Measurements from ENCODE around the gene TRIM37.

Gene TRIM37

GRCh38 chr17:59106463-59107305 lies at the start of gene TRIM37:
TRIM37 (minus strand) TSS chr17:59106880; CDS start chr17:59106461, 419 bp downstream.
- DNase-seq (ENCODE audit: extremely low read depth, low read depth) = peak; percentile 97
- TF ChIP-seq CTCF (IDR thresholded peaks at IDR 0.05; ENCODE audit: low read depth, low read length) = no peak; the same call in 1 of the 2 replicates

DNA sequence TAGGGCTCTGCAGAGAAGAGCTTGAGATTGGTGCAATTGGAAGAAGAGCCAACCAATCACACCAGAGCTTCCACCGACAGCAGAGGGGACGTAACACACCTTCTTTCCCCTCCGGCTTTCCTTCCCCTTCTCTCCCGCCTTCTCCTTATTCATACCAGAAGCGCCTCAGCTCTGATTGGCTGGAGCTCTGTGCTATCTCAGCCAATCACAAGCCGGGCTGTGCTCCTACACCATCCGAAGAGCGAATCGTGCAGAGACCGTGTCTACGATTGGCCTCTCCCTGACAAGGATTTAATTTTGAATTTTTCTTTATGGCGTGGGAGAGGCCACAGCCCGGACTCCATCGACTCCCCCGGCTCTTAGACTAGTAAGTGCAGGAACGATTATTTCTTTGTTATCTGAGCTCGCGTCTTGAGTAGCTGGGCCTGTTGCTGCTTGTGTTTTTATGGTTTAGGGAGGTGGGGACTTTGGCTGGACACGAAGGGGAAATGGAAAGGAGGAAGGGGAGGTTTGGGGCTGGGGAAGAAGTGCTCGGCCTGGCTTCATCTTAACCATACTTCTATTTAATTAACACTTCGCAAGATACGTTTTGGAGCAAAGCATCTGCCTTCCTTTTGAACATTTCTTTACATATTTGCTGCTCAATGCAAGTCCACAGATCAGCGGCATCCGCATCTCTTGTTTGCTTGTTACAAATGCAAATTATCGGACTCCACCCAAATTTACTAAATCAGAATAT lies 48.9 kb upstream of the TRIM37 start, which contains the start of gene PRR11:
Gene PRR11 (plus strand): TSS at position 308 of the 739 bp plus-strand sequence. CDS start 14,007 bp downstream, outside the sequence.
- no peak for TF ChIP-seq CTCF (IDR thresholded peaks at IDR 0.05; ENCODE audit: low read depth, low read length)
- peak; percentile 100 for DNase-seq (ENCODE audit: extremely low read depth, low read depth)

DNA sequence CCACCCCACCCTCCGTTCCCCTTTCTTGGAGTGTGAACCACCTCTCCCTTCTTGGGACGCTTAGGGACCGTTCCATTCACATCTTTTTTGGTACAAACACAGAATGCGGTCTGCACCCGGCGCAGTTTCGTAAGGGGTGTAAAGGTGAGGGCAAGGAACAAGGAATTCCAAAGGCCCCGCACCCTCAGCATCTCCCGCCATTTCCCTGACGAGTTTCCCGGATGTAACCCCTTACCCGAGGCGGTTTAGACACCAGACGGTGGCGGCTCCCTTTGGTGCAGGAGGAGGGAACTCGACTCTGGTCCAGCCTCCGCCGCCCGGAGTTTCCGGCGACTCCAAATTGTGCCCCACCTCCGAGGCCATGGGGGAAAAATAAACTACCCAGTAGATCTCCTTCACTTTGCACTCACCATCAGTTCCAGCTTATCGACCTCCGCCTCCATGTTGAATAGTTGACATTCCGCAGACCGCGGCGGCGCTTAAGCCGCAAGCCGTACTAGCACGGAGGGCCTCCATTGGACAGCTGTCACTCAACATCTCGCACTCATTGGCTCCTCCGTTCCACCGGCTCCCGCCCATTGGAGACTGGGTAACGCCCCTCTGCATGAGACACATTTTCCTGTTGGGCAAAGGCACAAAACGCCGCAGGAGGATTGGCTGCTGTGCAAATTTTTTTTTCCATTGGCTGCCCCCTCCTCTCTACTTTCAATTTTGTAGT lies 48.2 kb upstream of the TRIM37 start, which contains the start of gene SKA2:
Gene SKA2 (minus strand): TSS at position 466 of the 718 bp plus-strand sequence. CDS start 23 bp downstream, at position 443.
- DNase-seq (ENCODE audit: extremely low read depth, low read depth) = no peak
- TF ChIP-seq CTCF (IDR thresholded peaks at IDR 0.05; ENCODE audit: low read depth, low read length) = no peak

- no peak for TF ChIP-seq CTCF (IDR thresholded peaks at IDR 0.05; ENCODE audit: low read depth, low read length)
- DNase-seq (ENCODE audit: extremely low read depth, low read depth) = no peak
Measured at GRCh38 chr17:59154292-59154720, 47.6 kb upstream of the TRIM37 start.

- no peak for DNase-seq (ENCODE audit: extremely low read depth, low read depth)
- TF ChIP-seq CTCF (IDR thresholded peaks at IDR 0.05; ENCODE audit: low read depth, low read length) = no peak
Measured at GRCh38 chr17:59152925-59153324, 46.2 kb upstream of the TRIM37 start.

- TF ChIP-seq CTCF (IDR thresholded peaks at IDR 0.05; ENCODE audit: low read depth, low read length) = no peak
- no peak for DNase-seq (ENCODE audit: extremely low read depth, low read depth)
Measured at GRCh38 chr17:59151591-59151990, 44.9 kb upstream of the TRIM37 start.
